Stimulated activated CD4-positive, alpha-beta T cell treated with anti-CD3 and anti-CD28 coated beads, Interleukin-4, amount 100 ng/mL, for 48 hours (primary cell): ENCODE data around the gene ALG9.

Experiments used
- DNase-seq, 2 donors: peaks; one replicate each; pipeline ENCODE4 v3.0.0-alpha.2; 2020; ENCODE audit warnings: low read depth in 2 of 2

Gene ALG9

GRCh38 chr11:111765984-111766833 lies 105.2 kb downstream of the ALG9 start, which contains the start of gene PPP2R1B:
Gene PPP2R1B (minus strand): TSS chr11:111766389. CDS start chr11:111766361, 28 bp downstream.
- peak; percentile 66 to 68 for DNase-seq

GRCh38 chr11:111765320-111765983 lies 105.9 kb downstream of the ALG9 start:
- DNase-seq = no peak

GRCh38 chr11:111764621-111765020 lies 106.8 kb downstream of the ALG9 start:
- DNase-seq = no peak

- no peak for DNase-seq
These were observed 108.3 kb downstream of the ALG9 start for GRCh38 chr11:111762981-111763643.

- DNase-seq = no peak
These were observed 108.9 kb downstream of the ALG9 start for GRCh38 chr11:111762526-111762925.

GRCh38 chr11:111761036-111761435 lies 110.3 kb downstream of the ALG9 start:
- no peak for DNase-seq

GRCh38 chr11:111759778-111760407 lies 111.5 kb downstream of the ALG9 start:
- DNase-seq = no peak

GRCh38 chr11:111759376-111759775 lies 112.0 kb downstream of the ALG9 start:
- DNase-seq = no peak

GRCh38 chr11:111756097-111756496 lies 115.3 kb downstream of the ALG9 start:
- DNase-seq = no peak

GRCh38 chr11:111749646-111750045 lies 121.7 kb downstream of the ALG9 start:
- no peak for DNase-seq

GRCh38 chr11:111748035-111748804 lies 123.2 kb downstream of the ALG9 start:
- DNase-seq = no peak

- no peak for DNase-seq
These were observed 125.5 kb downstream of the ALG9 start for GRCh38 chr11:111745719-111746504.

- DNase-seq = no peak
These were observed 127.7 kb downstream of the ALG9 start for GRCh38 chr11:111743700-111744099.

- no peak for DNase-seq
These were observed 129.6 kb downstream of the ALG9 start for GRCh38 chr11:111741751-111742150.

- no peak for DNase-seq
These were observed 132.1 kb downstream of the ALG9 start for GRCh38 chr11:111739299-111739698.

GRCh38 chr11:111737444-111738210 lies 133.8 kb downstream of the ALG9 start:
- DNase-seq = no peak

- no peak for DNase-seq
These were observed 134.5 kb downstream of the ALG9 start for GRCh38 chr11:111736621-111737443.
